ENCODE results near the gene RAB24. TPM values are rescaled to one million over a fixed set of nuclear protein-coding genes. Genes with fewer than 3 reads are reported as not detected.

The RAB24 gene
- total and polyA plus RNA-seq, 2 experiments from 2014 or later: 30.3 to 64.6 TPM

- Histone ChIP-seq H3K79me2 (peaks cover 3% of the 10 kb centered on the region), H3K4me1 (ENCODE audit: insufficient read depth) (no peaks in the 10 kb centered on the region), H3K27ac (no peak overlapping the region), H3K36me3 (replicated peaks; ENCODE audit: insufficient read depth, low read depth) (peaks cover 3% of the 10 kb centered on the region), H3K9me2 (replicated peaks; ENCODE audit: insufficient read depth) (no peaks in the 10 kb centered on the region), H3K9me3 (ENCODE audit: low read depth) (no peaks in the 10 kb centered on the region), H3K4me3 (no peak overlapping the region), H4K20me1 (ENCODE audit: insufficient read depth, poor library complexity, severe bottlenecking) (no peaks in the 10 kb centered on the region), H2AFZ (no peak overlapping the region), H3K27me3 (no peaks in the 10 kb centered on the region), H3K4me2 (no peak overlapping the region)
- WGBS (ENCODE audit: low lambda C conversion rate, missing lambda C conversion rate): 96% methylated on average over 7 of the region's 7 CpGs
- DNase-seq (ENCODE audit: low spot score): no peak
- TF ChIP-seq EZH2 (IDR thresholded peaks at IDR 0.05; ENCODE audit: borderline replicate concordance) (no peak), EZH2phosphoT487 (IDR thresholded peaks at IDR 0.05; ENCODE audit: low read depth, severe bottlenecking, unreplicated experiment) (no peak)
- TF ChIP-seq, protein P1, sequence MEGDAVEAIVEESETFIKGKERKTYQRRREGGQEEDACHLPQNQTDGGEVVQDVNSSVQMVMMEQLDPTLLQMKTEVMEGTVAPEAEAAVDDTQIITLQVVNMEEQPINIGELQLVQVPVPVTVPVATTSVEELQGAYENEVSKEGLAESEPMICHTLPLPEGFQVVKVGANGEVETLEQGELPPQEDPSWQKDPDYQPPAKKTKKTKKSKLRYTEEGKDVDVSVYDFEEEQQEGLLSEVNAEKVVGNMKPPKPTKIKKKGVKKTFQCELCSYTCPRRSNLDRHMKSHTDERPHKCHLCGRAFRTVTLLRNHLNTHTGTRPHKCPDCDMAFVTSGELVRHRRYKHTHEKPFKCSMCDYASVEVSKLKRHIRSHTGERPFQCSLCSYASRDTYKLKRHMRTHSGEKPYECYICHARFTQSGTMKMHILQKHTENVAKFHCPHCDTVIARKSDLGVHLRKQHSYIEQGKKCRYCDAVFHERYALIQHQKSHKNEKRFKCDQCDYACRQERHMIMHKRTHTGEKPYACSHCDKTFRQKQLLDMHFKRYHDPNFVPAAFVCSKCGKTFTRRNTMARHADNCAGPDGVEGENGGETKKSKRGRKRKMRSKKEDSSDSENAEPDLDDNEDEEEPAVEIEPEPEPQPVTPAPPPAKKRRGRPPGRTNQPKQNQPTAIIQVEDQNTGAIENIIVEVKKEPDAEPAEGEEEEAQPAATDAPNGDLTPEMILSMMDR (IDR thresholded peaks at IDR 0.05; ENCODE audit: poor library complexity): no peak
Measured at GRCh38 chr5:177269232-177269895, 34.2 kb downstream of the RAB24 start.

GRCh38 chr5:177265395-177265794, 38.1 kb downstream of the RAB24 start:
- DNase-seq (ENCODE audit: low spot score): no peak
- H3K4me2 ChIP-seq: no peak overlapping the region
- H2AFZ ChIP-seq: no peak overlapping the region
- H4K20me1 ChIP-seq (ENCODE audit: insufficient read depth, poor library complexity, severe bottlenecking): no peaks in the 10 kb centered on the region
- H3K36me3 ChIP-seq (replicated peaks; ENCODE audit: insufficient read depth, low read depth): no peaks in the 10 kb centered on the region
- H3K9me2 ChIP-seq (replicated peaks; ENCODE audit: insufficient read depth): no peaks in the 10 kb centered on the region
- H3K4me3 ChIP-seq: no peak overlapping the region
- no peak overlapping the region for H3K27ac ChIP-seq
- 96% methylated on average over 15 of the region's 16 CpGs for WGBS (ENCODE audit: low lambda C conversion rate, missing lambda C conversion rate)
- no peaks in the 10 kb centered on the region for H3K4me1 ChIP-seq (ENCODE audit: insufficient read depth)
- H3K27me3 ChIP-seq: no peaks in the 10 kb centered on the region
- peaks cover 3% of the 10 kb centered on the region for H3K79me2 ChIP-seq
- TF ChIP-seq EZH2phosphoT487 (IDR thresholded peaks at IDR 0.05; ENCODE audit: low read depth, severe bottlenecking, unreplicated experiment) (no peak), EZH2 (IDR thresholded peaks at IDR 0.05; ENCODE audit: borderline replicate concordance) (no peak)
- TF ChIP-seq, protein P1 (IDR thresholded peaks at IDR 0.05; ENCODE audit: poor library complexity): no peak
- no peaks in the 10 kb centered on the region for H3K9me3 ChIP-seq (ENCODE audit: low read depth)

- TF ChIP-seq, protein P1 (IDR thresholded peaks at IDR 0.05; ENCODE audit: poor library complexity): no peak
- TF ChIP-seq EZH2 (IDR thresholded peaks at IDR 0.05; ENCODE audit: borderline replicate concordance) (no peak), EZH2phosphoT487 (IDR thresholded peaks at IDR 0.05; ENCODE audit: low read depth, severe bottlenecking, unreplicated experiment) (no peak)
- DNase-seq (ENCODE audit: low spot score): no peak
- WGBS (ENCODE audit: low lambda C conversion rate, missing lambda C conversion rate): 93% methylated on average over 1 of the region's 1 CpG
- H3K9me2 ChIP-seq (replicated peaks; ENCODE audit: insufficient read depth): no peaks in the 10 kb centered on the region
- H3K36me3 ChIP-seq (replicated peaks; ENCODE audit: insufficient read depth, low read depth): no peaks in the 10 kb centered on the region
- H3K27me3 ChIP-seq: no peaks in the 10 kb centered on the region
- no peaks in the 10 kb centered on the region for H3K9me3 ChIP-seq (ENCODE audit: low read depth)
- no peaks in the 10 kb centered on the region for H3K4me1 ChIP-seq (ENCODE audit: insufficient read depth)
- H3K79me2 ChIP-seq: peaks cover 3% of the 10 kb centered on the region
- no peak overlapping the region for H3K4me3 ChIP-seq
- H3K27ac ChIP-seq: no peak overlapping the region
- H4K20me1 ChIP-seq (ENCODE audit: insufficient read depth, poor library complexity, severe bottlenecking): no peaks in the 10 kb centered on the region
- no peak overlapping the region for H3K4me2 ChIP-seq
- H2AFZ ChIP-seq: no peak overlapping the region
Measured at GRCh38 chr5:177264178-177264577, 39.3 kb downstream of the RAB24 start.
